H1 (cell line): ENCODE data around the gene LTBR. TPM values are rescaled to one million over a fixed set of nuclear protein-coding genes. Genes with fewer than 3 reads are reported as not detected.

ENCODE experiments used
- CTCF ChIA-PET: fragments of 300-600 bp; sonication (Branson Sonifier 250); formaldehyde crosslinking; loops from one replicate; lab custom pipeline; 2021; ENCODE audit not compliant: partially characterized antibody; lab: Charles Lee
- POLR2A ChIA-PET: fragments of 300-600 bp; sonication (Branson Sonifier 250); formaldehyde crosslinking; loops from one replicate; lab custom pipeline; 2021; ENCODE audit warnings: inconsistent platforms; ENCODE audit not compliant: partially characterized antibody; lab: Charles Lee
- DNase-seq, 2 experiments: peaks; one replicate each; pipeline versions ENCODE4 v3.0.0 to v3.0.0-alpha.2; 2010 to 2022; ENCODE audit warnings: low spot score in 2 of 2, low read depth in 1 of 2, mixed read lengths in 1 of 2
- FAIRE-seq: peaks from 2 replicates; lab custom pipeline; 2011; peaks lifted over from hg19 to GRCh38; lab: Jason Lieb, UNC
- H2AFZ ChIP-seq: 2 replicates; pipeline ENCODE4 v1.8.1; 2012; ENCODE audit warnings: low read length, inconsistent platforms
- H2AK5ac ChIP-seq: 2 replicates; pipeline ENCODE4 v1.6.1; 2013; ENCODE audit warnings: low read depth, low read length
- H2BK120ac ChIP-seq: replicated peaks from 2 replicates; pipeline ENCODE3; 2013; ENCODE audit warnings: low read depth, low read length, inconsistent platforms
- H2BK12ac ChIP-seq: 2 replicates; pipeline ENCODE4 v1.6.1; 2013; ENCODE audit warnings: low read depth, low read length
- H2BK15ac ChIP-seq: 2 replicates; pipeline ENCODE4 v1.6.1; 2013; ENCODE audit warnings: low read length
- H2BK20ac ChIP-seq: 2 replicates; pipeline ENCODE4 v1.6.1; 2013; ENCODE audit warnings: low read length
- H2BK5ac ChIP-seq: 2 replicates; pipeline ENCODE4 v1.6.1; 2013; ENCODE audit warnings: low read depth, low read length
- H3K14ac ChIP-seq: 2 replicates; pipeline ENCODE4 v1.6.1; 2013; ENCODE audit warnings: inconsistent platforms; ENCODE audit not compliant: insufficient read length
- H3K18ac ChIP-seq: 2 replicates; pipeline ENCODE4 v1.6.1; 2013; ENCODE audit warnings: low read length; ENCODE audit errors: extremely low read depth
- H3K23ac ChIP-seq: 2 replicates; pipeline ENCODE4 v1.6.1; 2013; ENCODE audit warnings: inconsistent platforms; ENCODE audit not compliant: insufficient read length
- H3K23me2 ChIP-seq: 2 replicates; pipeline ENCODE4 v1.6.1; 2013; ENCODE audit warnings: low read depth, low read length
- H3K27ac ChIP-seq: 2 replicates; pipeline ENCODE4 v1.6.1; 2011; ENCODE audit warnings: low read depth, low read length, inconsistent platforms
- H3K27me3 ChIP-seq, 4 experiments: replicated peaks in 1 of 4; 1 replicate in 1 of 4; 2 replicates in 3 of 4; pipeline versions ENCODE4 v1.6.1 to v1.8.1; 2011 to 2013; ENCODE audit warnings: low read length in 3 of 4, mild to moderate bottlenecking in 3 of 4, inconsistent platforms in 2 of 4, mixed read lengths in 2 of 4, moderate library complexity in 1 of 4; ENCODE audit not compliant: control insufficient read depth in 3 of 4, insufficient read depth in 3 of 4; ENCODE audit errors: extremely low read depth in 1 of 4
- H3K36me3 ChIP-seq, 4 experiments: 2 replicates each; pipeline versions ENCODE4 v1.6.1 to v1.8.1; 2011 to 2013; ENCODE audit warnings: mild to moderate bottlenecking in 4 of 4, low read length in 3 of 4, moderate library complexity in 2 of 4, control low read depth in 1 of 4, inconsistent platforms in 1 of 4; ENCODE audit not compliant: insufficient read depth in 4 of 4, control insufficient read depth in 2 of 4
- H3K4ac ChIP-seq: replicated peaks from 2 replicates; pipeline ENCODE3; 2013; ENCODE audit warnings: low read length, low read depth, mixed read lengths, inconsistent platforms; ENCODE audit not compliant: insufficient read length
- H3K4me1 ChIP-seq, 4 experiments: replicated peaks in 1 of 4; 1 replicate in 1 of 4; 2 replicates in 3 of 4; pipeline versions ENCODE4 v1.6.1 to v1.8.1; 2011 to 2013; ENCODE audit warnings: low read length in 3 of 4, inconsistent platforms in 2 of 4, mixed read lengths in 1 of 4; ENCODE audit not compliant: insufficient read depth in 4 of 4, control insufficient read depth in 3 of 4
- H3K4me2 ChIP-seq, 2 experiments: 2 replicates each; pipeline versions ENCODE4 v1.6.1 to v1.8.1; 2011 to 2013; ENCODE audit warnings: low read depth in 2 of 2, low read length in 2 of 2, control low read depth in 1 of 2, inconsistent platforms in 1 of 2, mild to moderate bottlenecking in 1 of 2; ENCODE audit not compliant: insufficient read depth in 1 of 2
- H3K4me3 ChIP-seq, 4 experiments: fragments of 200-600, 300-600 bp in 1 of 4; sonication (generic), shearing (Covaris generic), sonication (Bioruptor Twin) in 1 of 4; 2 replicates each; pipeline versions ENCODE4 v1.5.1 to v1.8.1; 2011 to 2016; ENCODE audit warnings: low read length in 4 of 4, low read depth in 3 of 4, control low read depth in 2 of 4, inconsistent platforms in 2 of 4, mild to moderate bottlenecking in 2 of 4, mixed read lengths in 1 of 4, moderate library complexity in 1 of 4; ENCODE audit not compliant: insufficient read depth in 2 of 4; ENCODE audit errors: extremely low read depth in 1 of 4
- H3K56ac ChIP-seq: replicated peaks from 2 replicates; pipeline ENCODE3; 2013; ENCODE audit warnings: low read depth, mild to moderate bottlenecking, mixed read lengths, low read length, inconsistent platforms; ENCODE audit not compliant: insufficient read length
- H3K79me1 ChIP-seq: 2 replicates; pipeline ENCODE4 v1.6.1; 2013; ENCODE audit warnings: low read depth, low read length, control low read depth
- H3K79me2 ChIP-seq, 2 experiments: 2 replicates each; pipeline versions ENCODE4 v1.6.1 to v1.8.1; 2012 to 2013; ENCODE audit warnings: low read length in 2 of 2, mild to moderate bottlenecking in 2 of 2, inconsistent platforms in 1 of 2; ENCODE audit not compliant: insufficient read depth in 2 of 2, control insufficient read depth in 1 of 2
- H3K9ac ChIP-seq, 4 experiments: replicated peaks in 1 of 4; 1 replicate in 1 of 4; 2 replicates in 3 of 4; pipeline versions ENCODE4 v1.6.1 to v1.8.1; 2011 to 2013; ENCODE audit warnings: low read depth in 3 of 4, low read length in 3 of 4, control low read depth in 2 of 4, mild to moderate bottlenecking in 2 of 4, moderate library complexity in 2 of 4, inconsistent platforms in 1 of 4; ENCODE audit errors: extremely low read depth in 1 of 4
- H3K9me3 ChIP-seq, 2 experiments: 2 replicates each; pipeline versions ENCODE4 v1.6.1 to v1.8.1; 2012 to 2013; ENCODE audit warnings: mild to moderate bottlenecking in 2 of 2, moderate library complexity in 2 of 2, control low read depth in 1 of 2, inconsistent platforms in 1 of 2, low read depth in 1 of 2, low read length in 1 of 2, mixed read lengths in 1 of 2; ENCODE audit not compliant: insufficient read depth in 2 of 2
- H4K20me1 ChIP-seq, 2 experiments: replicated peaks in 1 of 2; 2 replicates each; pipeline versions ENCODE3 to v1.8.1; 2011 to 2013; ENCODE audit warnings: inconsistent platforms in 2 of 2, low read length in 2 of 2, mild to moderate bottlenecking in 1 of 2; ENCODE audit not compliant: insufficient read depth in 2 of 2, control insufficient read depth in 1 of 2
- H4K5ac ChIP-seq: 2 replicates; pipeline ENCODE4 v1.6.1; 2013; ENCODE audit warnings: low read length, low read depth, mixed read lengths, inconsistent platforms; ENCODE audit not compliant: insufficient read length
- H4K8ac ChIP-seq: 2 replicates; pipeline ENCODE4 v1.8.0; 2013; ENCODE audit warnings: mild to moderate bottlenecking, moderate library complexity, low read length, inconsistent platforms; ENCODE audit not compliant: insufficient read depth; ENCODE audit errors: extremely low read depth
- H4K91ac ChIP-seq: replicated peaks from 2 replicates; pipeline ENCODE3; 2013; ENCODE audit warnings: low read length, mixed read lengths, inconsistent platforms; ENCODE audit not compliant: insufficient read length
- ATF2 ChIP-seq: IDR thresholded peaks from 2 replicates; pipeline ENCODE4 v1.6.1; 2012; ENCODE audit warnings: low read length, inconsistent platforms
- BCL11A ChIP-seq, 2 experiments: IDR thresholded peaks; one replicate each; pipeline ENCODE4 v1.6.1; 2011; ENCODE audit warnings: low read depth in 2 of 2, low read length in 2 of 2, mild to moderate bottlenecking in 2 of 2
- CBX8 ChIP-seq: fragments of 300-800, 300-1000 bp; sonication (generic); IDR thresholded peaks from 2 replicates; pipeline ENCODE4 v1.7.1; 2016; ENCODE audit warnings: low read depth, low read length, borderline replicate concordance
- CTBP2 ChIP-seq: IDR thresholded peaks from 2 replicates; pipeline ENCODE4 v1.7.0; 2011; ENCODE audit warnings: borderline replicate concordance, mild to moderate bottlenecking, moderate library complexity, mixed read lengths, low read length; ENCODE audit not compliant: insufficient read depth, insufficient read length
- EZH2 ChIP-seq: fragments of 200-600 bp; sonication (generic); IDR thresholded peaks from 2 replicates; pipeline ENCODE4 v1.7.1; 2012; ENCODE audit warnings: low read depth, mild to moderate bottlenecking, moderate library complexity, low read length, inconsistent platforms; ENCODE audit not compliant: severe bottlenecking
- GABPA ChIP-seq: IDR thresholded peaks from 2 replicates; pipeline ENCODE4 v1.6.1; 2011; ENCODE audit warnings: mild to moderate bottlenecking, low read length, moderate library complexity, borderline replicate concordance; ENCODE audit not compliant: insufficient read depth
- JUN ChIP-seq: IDR thresholded peaks from 2 replicates; pipeline ENCODE4 v1.6.1; 2011; ENCODE audit warnings: low read depth, mild to moderate bottlenecking, improper control_type of control experiment, low read length
- NANOG ChIP-seq: IDR thresholded peaks from 2 replicates; pipeline ENCODE4 v1.6.1; 2011; ENCODE audit warnings: low read length, low read depth, mild to moderate bottlenecking, inconsistent platforms; ENCODE audit not compliant: insufficient read depth, poor library complexity, severe bottlenecking
- SIX5 ChIP-seq: IDR thresholded peaks from 2 replicates; pipeline ENCODE4 v1.6.1; 2011; ENCODE audit warnings: mild to moderate bottlenecking, low read depth, low read length
- SUZ12 ChIP-seq: fragments of 200-600 bp; sonication (generic); IDR thresholded peaks from 2 replicates; pipeline ENCODE4 v1.6.1; 2012; ENCODE audit warnings: mild to moderate bottlenecking, inconsistent platforms, low read length, moderate library complexity, mixed read lengths
- WGBS, 2 experiments: shearing (Covaris generic) in 1 of 2; methylation state at CpG; one replicate each; pipeline versions ENCODE4 v1.1.6 to v1.1.7; 2013 to 2015; ENCODE audit warnings: low lambda C conversion rate in 2 of 2, mixed read lengths in 2 of 2, inconsistent platforms in 1 of 2, low coverage in 1 of 2, missing lambda C conversion rate in 1 of 2; ENCODE audit not compliant: insufficient replicate concordance in 2 of 2, insufficient coverage in 1 of 2, insufficient read length in 1 of 2; ENCODE audit errors: extremely low coverage in 1 of 2, missing lambda C conversion rate in 1 of 2; 5-methylcytosine and 5-hydroxymethylcytosine counted together
- polyA plus RNA-seq, 7 experiments: library from polyadenylated mRNA; depleted of rRNA in 3 of 7; stranded (reverse) in 5 of 7; unstranded in 2 of 7; fragments of >200 nt in 5 of 7; fragments of 200-250 nt in 2 of 7; gene quantifications; 1 replicate in 5 of 7; 2 replicates in 1 of 7; 4 replicates in 1 of 7; pipeline versions ENCODE4 v1.2.1 to v1.2.3, GENCODE V29; 2011 to 2013; ENCODE audit warnings: missing spikeins in 2 of 7, mixed read lengths in 2 of 7
- total RNA-seq: library from RNA; stranded (reverse); fragmentation: NEBNext Ultra II Directional; extraction: Animal tissue kit (Norgen Biotek cat#: 25700); gene quantifications from 2 replicates; pipeline ENCODE4 v1.2.1, GENCODE V29; 2021

The LTBR gene
- total and polyA plus RNA-seq, 2 of the 8 experiments (the other 6 are each of a cell fraction or from before 2014, with no cell fraction given), result 5.1 to 6.3 TPM

DNA sequence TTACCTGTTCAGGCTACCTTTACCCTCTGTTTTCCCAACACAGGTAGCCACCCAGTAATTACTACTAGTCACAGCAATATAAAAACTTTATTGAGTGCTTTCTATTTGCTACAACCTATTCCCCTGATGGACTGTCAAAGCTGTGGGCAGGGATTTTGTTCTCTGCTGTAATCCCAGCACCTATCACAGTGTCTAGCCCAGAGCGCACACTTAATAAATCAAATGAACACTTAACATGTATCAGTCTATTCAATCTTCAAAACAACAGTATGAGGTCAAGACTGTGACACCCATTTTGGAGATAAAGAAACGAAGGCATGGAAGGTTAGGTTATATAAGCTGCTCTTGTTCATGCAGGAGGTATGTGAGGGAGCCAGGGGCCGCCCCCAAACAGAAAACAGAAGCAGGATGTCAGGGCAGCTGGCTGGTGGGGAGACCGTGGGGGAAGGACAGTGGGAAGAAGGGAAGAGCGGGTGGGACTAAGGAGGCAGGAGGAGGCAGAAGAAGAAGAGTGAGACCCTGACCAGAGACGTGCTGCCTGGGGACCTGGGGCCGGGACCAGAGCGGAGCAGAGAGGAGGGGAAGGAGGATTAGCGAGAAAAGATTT lies 43.8 kb upstream of the LTBR start:
- WGBS, 2 experiments, result 33% methylated on average over 9 of the region's 9 CpGs; no CpG with 5 or more reads in 1 of the 2 experiments
- no peak for TF ChIP-seq GABPA
- TF ChIP-seq CTBP2, result no peak
- TF ChIP-seq EZH2, result no peak
- no peak for TF ChIP-seq BCL11A (IDR thresholded peaks at IDR 0.05; ENCODE audit: low read depth in 2 of 2, low read length in 2 of 2)
- TF ChIP-seq SUZ12, result no peak
- TF ChIP-seq JUN, result no peak
- TF ChIP-seq ATF2, result no peak
- TF ChIP-seq CBX8, result no peak
- TF ChIP-seq SIX5, result no peak
- TF ChIP-seq NANOG, result no peak

More for the DNA sequence above, 43.8 kb upstream of the LTBR start:
- Histone ChIP-seq H3K4me1 (peaks cover 22 to 60% (median 39%) of the 10 kb centered on the region in 4 experiments), H4K91ac (peak overlapping the region; percentile 31), H2BK15ac (no peak overlapping the region), H3K4me2 (peak overlapping the region; percentile 87 to 88), H2BK20ac (no peak overlapping the region), H4K5ac (no peak overlapping the region), H3K56ac (no peak overlapping the region), H3K18ac (peak overlapping the region; percentile 1; the same call in 1 of the 2 replicates), H3K79me2 (peaks cover 10 to 58% of the 10 kb centered on the region in 2 experiments), H2AK5ac (no peak overlapping the region), H3K36me3 (no peaks in the 10 kb centered on the region), H3K23me2 (peaks cover 22% of the 10 kb centered on the region), H2BK5ac (peak overlapping the region; percentile 96; the same call in 1 of the 2 replicates), H3K27me3 (no peaks in the 10 kb centered on the region), H2BK12ac (no peak overlapping the region; the same call in 1 of the 2 replicates), H4K20me1 (peaks cover 0 to 4% of the 10 kb centered on the region in 2 experiments), H4K8ac (no peak overlapping the region), H3K9me3 (no peaks in the 10 kb centered on the region), H3K4ac (no peak overlapping the region), H2BK120ac (no peak overlapping the region), H3K4me3 (peak overlapping the region; percentile 54 to 89 (median 82); a peak in 7 of 8 replicates), H3K79me1 (peaks cover 6% of the 10 kb centered on the region), H3K27ac (no peak overlapping the region), H3K14ac (no peak overlapping the region), H3K23ac (no peak overlapping the region), H2AFZ (no peak overlapping the region), H3K9ac (peak overlapping the region in 2 of 4 experiments; percentile 59 to 64; a peak in 3 of 7 replicates)
- CTCF ChIA-PET, result interaction anchor here (0.6 to 11.4 kb wide), 10 partner anchors 8 to 174 kb away, joined by 3 to 109 read pairs (median 5); partner anchors contain the start of gene SCNN1A
- FAIRE-seq, result no peak
- POLR2A ChIA-PET, result interaction anchor here (0.6 to 17.5 kb wide), 12 partner anchors 1 to 1695 kb away, joined by 3 to 286 read pairs (median 9); partner anchors contain the start of genes GAPDH, LTBR, SCNN1A and TNFRSF1A
- no peak for DNase-seq
